GM12878 (cell line): ENCODE results near the gene RER1. TPM values are rescaled to one million over a fixed set of nuclear protein-coding genes. Genes with fewer than 3 reads are reported as not detected.

Source experiments
- ATAC-seq: fragments of 200-7000 bp; cut with Tn5 transposase; 3 replicates; pipeline ENCODE4 v1.9.1; 2020; ENCODE audit warnings: mild to moderate bottlenecking, moderate library complexity
- BruUV-seq: library from RNA; stranded (reverse); fragments of 400-500 nt; replicated peaks from 2 replicates; lab custom pipeline; 2021; lab: Mats Ljungman, UMichigan
- CTCF ChIA-PET: fragments of 300-600 bp; sonication (Branson Sonifier 250); formaldehyde crosslinking; extraction: SDS; loops from one replicate; lab custom pipeline; 2021; ENCODE audit warnings: inconsistent platforms; lab: Yijun Ruan, JAX
- POLR2A ChIA-PET: fragments of 350-600 bp; formaldehyde crosslinking; extraction: SDS; loops from one replicate; lab custom pipeline; 2021; ENCODE audit warnings: inconsistent platforms; lab: Charles Lee
- RAD21 ChIA-PET: fragments of 300-600 bp; sonication (Branson Sonifier 250); formaldehyde crosslinking; loops from one replicate; lab custom pipeline; 2023; ENCODE audit warnings: antibody characterized with exemption; ENCODE audit not compliant: unreplicated experiment; lab: Charles Lee
- SMC1A ChIA-PET: fragments of 300-600 bp; sonication (Branson Sonifier 250); formaldehyde crosslinking; loops from one replicate; lab custom pipeline; 2023; ENCODE audit not compliant: unreplicated experiment, uncharacterized antibody; lab: Charles Lee
- DNase-seq: peaks from one replicate; pipeline ENCODE4 v3.0.0-alpha.2; 2011; ENCODE audit warnings: low read depth, low spot score
- FAIRE-seq: peaks from 3 replicates; lab custom pipeline; 2011; peaks lifted over from hg19 to GRCh38; lab: Jason Lieb, UNC
- H2AFZ ChIP-seq: 2 replicates; pipeline ENCODE4 v1.6.0; 2011; ENCODE audit warnings: low read depth, low read length, control low read depth; ENCODE audit not compliant: control insufficient read depth
- H3K27ac ChIP-seq: 2 replicates; pipeline ENCODE4 v1.5.1; 2011; ENCODE audit warnings: control low read depth; ENCODE audit not compliant: control insufficient read depth, insufficient read depth
- H3K27me3 ChIP-seq, 2 experiments: replicated peaks in 1 of 2; 2 replicates each; pipeline versions ENCODE4 v1.6.0 to v1.6.1; 2011; ENCODE audit warnings: low read length in 1 of 2; ENCODE audit not compliant: control insufficient read depth in 2 of 2, insufficient read depth in 2 of 2
- H3K36me3 ChIP-seq, 2 experiments: 2 replicates each; pipeline ENCODE4 v1.5.1; 2011; ENCODE audit warnings: low read length in 1 of 2; ENCODE audit not compliant: control insufficient read depth in 2 of 2, insufficient read depth in 2 of 2
- H3K4me1 ChIP-seq: 2 replicates; pipeline ENCODE4 v1.6.1; 2011; ENCODE audit warnings: mild to moderate bottlenecking, low read length, moderate library complexity, mixed read lengths; ENCODE audit not compliant: control insufficient read depth, insufficient read depth
- H3K4me2 ChIP-seq: 2 replicates; pipeline ENCODE4 v1.6.0; 2011; ENCODE audit warnings: control low read depth; ENCODE audit not compliant: control insufficient read depth, insufficient read depth
- H3K4me3 ChIP-seq: fragments of 200-600 bp; sonication (generic); 2 replicates; pipeline ENCODE4 v1.5.1; 2016
- H3K79me2 ChIP-seq: 2 replicates; pipeline ENCODE4 v1.6.0; 2011; ENCODE audit warnings: low read length; ENCODE audit not compliant: control insufficient read depth, insufficient read depth
- H3K9ac ChIP-seq: 2 replicates; pipeline ENCODE4 v1.8.0; 2011; ENCODE audit warnings: low read length, control low read depth, mixed read lengths; ENCODE audit not compliant: control insufficient read depth, insufficient read depth
- H3K9me3 ChIP-seq: replicated peaks from 3 replicates; pipeline ENCODE4 v1.5.1; 2011; ENCODE audit warnings: mild to moderate bottlenecking, low read length; ENCODE audit not compliant: control insufficient read depth, insufficient read depth
- H4K20me1 ChIP-seq: 2 replicates; pipeline ENCODE4 v1.6.0; 2011; ENCODE audit not compliant: control insufficient read depth, insufficient read depth
- IKZF2 ChIP-seq, 2 experiments: fragments of 450-650 bp; IDR thresholded peaks; 2 replicates each; pipeline ENCODE4 v1.6.1; 2017; ENCODE audit warnings: mild to moderate bottlenecking in 2 of 2, moderate library complexity in 2 of 2
- MAX ChIP-seq: IDR thresholded peaks from 2 replicates; pipeline ENCODE4 v1.6.1; 2012; ENCODE audit warnings: low read depth, low read length, improper control_type of control experiment
- POLR2A ChIP-seq: IDR thresholded peaks from 2 replicates; pipeline ENCODE4 v1.6.1; 2011; ENCODE audit warnings: low read depth, mild to moderate bottlenecking, low read length
- POLR2AphosphoS2 ChIP-seq: IDR thresholded peaks from 2 replicates; pipeline ENCODE4 v1.6.1; 2011; ENCODE audit warnings: low read depth, mild to moderate bottlenecking, low read length, improper control_type of control experiment, moderate library complexity
- STAT3 ChIP-seq: IDR thresholded peaks from 2 replicates; pipeline ENCODE4 v1.6.1; 2011; ENCODE audit warnings: low read depth, low read length, improper control_type of control experiment
- WGBS: methylation state at CpG from one replicate; pipeline ENCODE4 v1.1.6; 2016; ENCODE audit warnings: low lambda C conversion rate; ENCODE audit not compliant: insufficient replicate concordance, insufficient coverage; ENCODE audit errors: missing lambda C conversion rate; 5-methylcytosine and 5-hydroxymethylcytosine counted together
- in situ Hi-C: fragments of 300-500 bp; cut with MboI; formaldehyde crosslinking; loops from 9 replicates; pipeline ENCODE4 v1.14.3; 2018; ENCODE audit warnings: mixed read lengths
- intact Hi-C: fragments of 100-400 bp; cut with micrococcal nuclease; formaldehyde crosslinking; loops from one replicate; pipeline ENCODE4 v1.14.2; 2022; ENCODE audit not compliant: unreplicated experiment
- polyA plus RNA-seq, 11 experiments: library from polyadenylated mRNA; depleted of rRNA in 4 of 11; unstranded in 6 of 11; stranded (reverse) in 5 of 11; fragments of >200 nt; fragmentation: Nextera tagmentation in 4 of 11; fragmentation: Illumina TruSeq in 1 of 11; extraction: Ambion mirVana in 4 of 11; extraction: Trizol in 1 of 11; gene quantifications; 1 replicate in 1 of 11; 2 replicates in 10 of 11; pipeline versions ENCODE4 v1.2.1 to v1.2.3, GENCODE V29; 2011 to 2016; ENCODE audit warnings: inconsistent platforms in 2 of 11, missing spikeins in 2 of 11, low read depth in 1 of 11
- total RNA-seq, 4 experiments: library from RNA; depleted of rRNA in 3 of 4; stranded (reverse); fragments of >200 nt in 3 of 4; fragmentation: Illumina TruSeq in 1 of 4; extraction: Trizol in 1 of 4; gene quantifications; 2 replicates each; pipeline versions ENCODE4 v1.2.1 to v1.2.3, GENCODE V29; 2013 to 2021

Gene RER1
- total and polyA plus RNA-seq, 10 of the 15 experiments (the other 5 are each of a cell fraction or from before 2014, with no cell fraction given), result 29.2 to 274 (median 136) TPM

DNA sequence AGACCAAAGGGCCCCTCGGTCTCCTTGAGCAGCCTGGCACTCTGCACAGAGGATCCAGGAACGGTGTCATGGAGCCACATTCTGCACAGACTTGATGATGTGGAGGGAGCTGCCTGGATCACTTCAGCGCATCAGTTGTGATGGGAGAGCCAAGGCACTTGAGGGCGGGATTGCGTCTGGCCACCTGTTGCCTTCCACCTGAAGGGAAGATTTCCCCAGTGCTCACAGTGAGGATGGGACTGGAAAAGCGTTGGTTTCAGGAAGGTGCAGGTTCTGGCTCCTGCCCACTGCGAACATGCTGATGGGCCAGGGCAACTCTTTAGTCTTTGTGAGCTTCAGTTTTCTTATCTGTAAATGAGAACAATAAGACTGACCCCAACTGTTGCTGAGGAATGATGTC lies 2.6 kb downstream of the RER1 start:
- ChIA-PET CTCF (no interaction called here), RAD21 (interaction anchor here (1.0 kb wide), 1 partner anchor 152 kb away, joined by 3 read pairs; no protein-coding TSS in a partner anchor), SMC1A (no interaction called here), POLR2A (no interaction called here)
- intact Hi-C loops, result no loop called here
- no peak overlapping the region for H2AFZ ChIP-seq
- no TSS peak for BruUV-seq
- H3K4me2 ChIP-seq, result no peak overlapping the region
- no peaks in the 10 kb centered on the region for H3K27me3 ChIP-seq
- DNase-seq, result no peak
- H3K9ac ChIP-seq, result no peak overlapping the region
- 96% methylated on average over 7 of the region's 7 CpGs for WGBS
- in situ Hi-C loops, result no loop called here
- peak; percentile 41 for TF ChIP-seq POLR2A
- no peak for TF ChIP-seq STAT3
- no peak for TF ChIP-seq IKZF2 (IDR thresholded peaks at IDR 0.05)
- no peak overlapping the region for H3K27ac ChIP-seq
- H3K4me3 ChIP-seq, result no peak overlapping the region
- peaks cover 45% of the 10 kb centered on the region for H3K79me2 ChIP-seq
- H4K20me1 ChIP-seq, result no peaks in the 10 kb centered on the region
- H3K9me3 ChIP-seq, result no peaks in the 10 kb centered on the region
- peaks cover 10 to 15% of the 10 kb centered on the region in 2 experiments for H3K36me3 ChIP-seq
- ATAC-seq, result no peak
- H3K4me1 ChIP-seq, result peaks cover 24% of the 10 kb centered on the region
- FAIRE-seq, result no peak

- Histone ChIP-seq H3K27me3 (no peaks in the 10 kb centered on the region), H3K4me1 (peaks cover 19% of the 10 kb centered on the region), H3K79me2 (peaks cover 45% of the 10 kb centered on the region), H2AFZ (no peak overlapping the region), H3K9ac (no peak overlapping the region), H4K20me1 (no peaks in the 10 kb centered on the region), H3K36me3 (peaks cover 12 to 15% of the 10 kb centered on the region in 2 experiments), H3K4me2 (no peak overlapping the region), H3K9me3 (no peaks in the 10 kb centered on the region), H3K4me3 (no peak overlapping the region), H3K27ac (no peak overlapping the region)
- ATAC-seq (no peak), DNase-seq (no peak), FAIRE-seq (no peak)
- intact Hi-C loops, result no loop called here
- ChIA-PET RAD21 (no interaction called here), CTCF (no interaction called here), POLR2A (no interaction called here), SMC1A (no interaction called here)
- BruUV-seq, result no TSS peak
- TF ChIP-seq MAX, result no peak
- 0 out of 2 replicates have a peak, but pooled peaks have one; percentile 18 for TF ChIP-seq POLR2AphosphoS2
- 97% methylated on average over 11 of the region's 11 CpGs for WGBS
- in situ Hi-C loops, result no loop called here
These were observed 3.1 kb downstream of the RER1 start for GRCh38 chr1:2394761-2395160.
